ENCODE results near the gene TIGAR.

The TIGAR gene

DNA sequence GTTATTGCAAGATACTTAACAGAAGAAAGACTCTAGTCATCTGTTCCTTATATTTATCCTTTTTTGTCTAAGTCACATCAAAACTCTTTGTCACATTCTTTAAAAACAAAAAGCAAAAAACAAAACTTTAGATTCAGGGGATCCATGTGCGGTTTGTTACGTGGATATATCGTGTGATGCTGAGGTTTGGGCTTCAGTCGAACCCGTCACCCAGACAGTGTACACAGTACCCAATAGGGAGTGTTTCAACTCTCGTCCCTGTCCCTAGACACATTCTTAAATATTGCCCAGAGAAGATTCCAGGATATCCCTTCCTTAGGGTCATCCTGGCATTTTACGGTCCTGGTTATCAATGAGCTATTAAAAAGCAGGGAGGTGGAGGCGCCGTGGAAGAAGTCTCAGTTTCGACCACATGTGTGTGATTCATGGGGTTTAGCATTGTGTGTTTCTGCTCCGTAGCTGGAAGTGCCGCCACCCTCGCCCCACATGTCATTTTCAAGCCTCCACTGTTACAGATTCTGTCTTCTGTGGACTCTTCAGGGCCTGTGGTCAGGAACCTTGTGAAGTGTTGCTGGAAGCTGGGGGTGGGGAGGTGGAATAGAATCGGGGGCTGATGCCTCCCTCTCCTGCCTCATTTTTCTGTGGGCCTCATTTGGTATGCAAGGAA, 27.6 kb upstream of the TIGAR start:
- peaks cover 18 to 23% of the 10 kb centered on the region in 2 experiments for H3K4me1 ChIP-seq (ENCODE audit: control insufficient read depth in 1 of 2, insufficient read depth in 1 of 2, low read depth in 1 of 2, low read length in 1 of 2)
- H3K27ac ChIP-seq, result no peak overlapping the region
- peaks cover 54% of the 10 kb centered on the region for H3K36me3 ChIP-seq
- TF ChIP-seq, protein P1, sequence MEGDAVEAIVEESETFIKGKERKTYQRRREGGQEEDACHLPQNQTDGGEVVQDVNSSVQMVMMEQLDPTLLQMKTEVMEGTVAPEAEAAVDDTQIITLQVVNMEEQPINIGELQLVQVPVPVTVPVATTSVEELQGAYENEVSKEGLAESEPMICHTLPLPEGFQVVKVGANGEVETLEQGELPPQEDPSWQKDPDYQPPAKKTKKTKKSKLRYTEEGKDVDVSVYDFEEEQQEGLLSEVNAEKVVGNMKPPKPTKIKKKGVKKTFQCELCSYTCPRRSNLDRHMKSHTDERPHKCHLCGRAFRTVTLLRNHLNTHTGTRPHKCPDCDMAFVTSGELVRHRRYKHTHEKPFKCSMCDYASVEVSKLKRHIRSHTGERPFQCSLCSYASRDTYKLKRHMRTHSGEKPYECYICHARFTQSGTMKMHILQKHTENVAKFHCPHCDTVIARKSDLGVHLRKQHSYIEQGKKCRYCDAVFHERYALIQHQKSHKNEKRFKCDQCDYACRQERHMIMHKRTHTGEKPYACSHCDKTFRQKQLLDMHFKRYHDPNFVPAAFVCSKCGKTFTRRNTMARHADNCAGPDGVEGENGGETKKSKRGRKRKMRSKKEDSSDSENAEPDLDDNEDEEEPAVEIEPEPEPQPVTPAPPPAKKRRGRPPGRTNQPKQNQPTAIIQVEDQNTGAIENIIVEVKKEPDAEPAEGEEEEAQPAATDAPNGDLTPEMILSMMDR (IDR thresholded peaks at IDR 0.05), result no peak
- H3K9me3 ChIP-seq, result no peaks in the 10 kb centered on the region
- H3K4me3 ChIP-seq (ENCODE audit: low read depth in 1 of 2, low read length in 1 of 2), result no peak overlapping the region
- H3K27me3 ChIP-seq, result no peaks in the 10 kb centered on the region

DNA sequence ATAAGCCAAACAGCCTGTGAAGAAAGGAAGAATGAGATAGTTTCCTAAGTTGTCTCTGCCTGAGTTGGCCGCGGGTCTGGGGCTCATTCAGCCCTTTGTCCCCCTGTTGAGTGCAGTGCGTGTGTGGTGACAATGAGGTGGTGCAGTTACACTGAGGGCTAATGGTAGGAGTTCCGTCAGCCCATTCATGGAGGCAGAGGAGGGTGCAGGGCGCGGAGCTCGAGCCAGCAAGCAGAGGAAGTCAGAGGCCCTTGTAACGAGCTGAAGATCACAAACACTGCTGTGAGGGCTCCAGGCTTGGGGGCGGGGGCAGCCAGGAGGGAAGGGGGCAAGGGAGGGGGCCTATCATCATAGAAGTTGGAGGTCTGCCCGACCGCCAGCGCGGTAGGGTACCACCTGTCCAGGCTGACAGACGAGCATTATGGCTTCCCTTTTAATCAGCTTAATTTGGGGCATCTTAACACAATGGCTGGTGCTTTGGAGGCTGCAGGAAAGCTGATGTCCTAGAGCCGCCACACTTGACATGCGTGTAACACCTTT, 27.0 kb upstream of the TIGAR start:
- H3K27ac ChIP-seq, result no peak overlapping the region
- peaks cover 59% of the 10 kb centered on the region for H3K36me3 ChIP-seq
- TF ChIP-seq, protein P1 (IDR thresholded peaks at IDR 0.05), result no peak

DNA sequence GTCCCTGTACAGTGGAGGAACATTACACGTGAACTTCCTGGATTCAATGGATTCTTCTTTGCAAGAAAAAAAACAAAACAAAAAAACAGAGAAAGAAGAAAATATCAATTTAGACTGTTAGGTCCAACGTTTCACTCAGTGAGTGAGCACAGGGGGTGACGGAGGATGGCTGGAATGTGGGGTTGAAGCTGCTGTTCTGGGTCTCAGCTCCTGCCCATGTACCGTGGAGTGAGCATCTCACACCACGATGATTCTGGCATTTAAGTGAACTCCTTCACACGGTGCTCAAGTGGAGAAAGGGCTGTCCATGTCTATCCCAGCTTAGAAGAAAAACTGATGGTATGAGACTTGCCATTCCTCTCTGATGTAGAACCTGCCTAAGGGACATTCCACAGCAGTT, 24.3 kb upstream of the TIGAR start:
- Histone ChIP-seq H3K27ac (no peak overlapping the region), H3K27me3 (no peaks in the 10 kb centered on the region), H3K36me3 (peaks cover 76% of the 10 kb centered on the region), H3K4me3 (ENCODE audit: low read depth in 1 of 2, low read length in 1 of 2) (no peak overlapping the region), H3K4me1 (ENCODE audit: control insufficient read depth in 1 of 2, insufficient read depth in 1 of 2, low read depth in 1 of 2, low read length in 1 of 2) (no peaks in the 10 kb centered on the region), H3K9me3 (no peaks in the 10 kb centered on the region)
- TF ChIP-seq, protein P1 (IDR thresholded peaks at IDR 0.05), result no peak

More for the DNA sequence above, 27.0 kb upstream of the TIGAR start:
- peaks cover 12 to 17% of the 10 kb centered on the region in 2 experiments for H3K4me1 ChIP-seq (ENCODE audit: control insufficient read depth in 1 of 2, insufficient read depth in 1 of 2, low read depth in 1 of 2, low read length in 1 of 2)
- no peak overlapping the region for H3K4me3 ChIP-seq (ENCODE audit: low read depth in 1 of 2, low read length in 1 of 2)
- no peaks in the 10 kb centered on the region for H3K9me3 ChIP-seq
- H3K27me3 ChIP-seq, result no peaks in the 10 kb centered on the region

DNA sequence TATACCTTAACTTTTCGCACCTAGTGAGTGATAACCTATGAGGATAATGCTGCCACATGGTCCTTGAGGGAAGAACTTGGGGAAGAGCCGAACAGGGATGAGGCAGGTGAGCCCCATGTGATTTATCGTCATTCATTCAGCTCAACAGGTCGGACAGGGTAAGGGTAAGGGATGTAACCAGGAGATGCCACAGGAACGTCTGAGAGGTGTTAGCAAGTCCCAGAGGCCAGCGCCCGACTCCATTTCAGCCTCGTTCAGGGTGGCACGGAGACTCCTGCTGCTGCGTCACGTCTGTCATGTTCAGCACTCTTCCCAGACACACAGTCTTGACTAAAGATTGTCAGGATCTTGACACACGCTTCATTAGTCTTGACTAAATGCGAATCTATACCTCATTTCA, 23.4 kb upstream of the TIGAR start:
- H3K27me3 ChIP-seq, result no peaks in the 10 kb centered on the region

DNA sequence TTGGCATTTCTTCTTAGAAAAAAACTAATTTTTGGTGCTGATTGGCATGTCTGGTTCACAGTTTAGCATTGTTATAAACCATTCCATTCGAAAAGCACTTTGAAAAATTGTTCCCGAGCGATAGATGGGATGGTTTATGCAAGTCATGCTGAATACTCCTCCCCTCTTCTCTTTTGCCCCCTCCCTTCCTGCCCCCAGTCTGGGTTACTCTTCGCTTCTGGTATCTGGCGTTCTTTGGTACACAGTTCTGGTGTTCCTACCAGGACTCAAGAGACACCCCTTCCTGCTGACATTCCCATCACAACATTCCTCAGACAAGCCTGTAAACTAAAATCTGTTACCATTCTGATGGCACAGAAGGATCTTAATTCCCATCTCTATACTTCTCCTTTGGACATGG, 20.1 kb upstream of the TIGAR start:
- TF ChIP-seq, protein P1 (IDR thresholded peaks at IDR 0.05), result no peak
- no peaks in the 10 kb centered on the region for H3K27me3 ChIP-seq
- peaks cover 85% of the 10 kb centered on the region for H3K36me3 ChIP-seq
- no peaks in the 10 kb centered on the region for H3K9me3 ChIP-seq
- H3K4me3 ChIP-seq (ENCODE audit: low read depth in 1 of 2, low read length in 1 of 2), result no peak overlapping the region
- no peaks in the 10 kb centered on the region for H3K4me1 ChIP-seq (ENCODE audit: control insufficient read depth in 1 of 2, insufficient read depth in 1 of 2, low read depth in 1 of 2, low read length in 1 of 2)
- no peak overlapping the region for H3K27ac ChIP-seq

More for the DNA sequence above, 23.4 kb upstream of the TIGAR start:
- Histone ChIP-seq H3K4me1 (ENCODE audit: control insufficient read depth in 1 of 2, insufficient read depth in 1 of 2, low read depth in 1 of 2, low read length in 1 of 2) (no peaks in the 10 kb centered on the region), H3K4me3 (ENCODE audit: low read depth in 1 of 2, low read length in 1 of 2) (no peak overlapping the region), H3K27ac (no peak overlapping the region), H3K36me3 (peaks cover 83% of the 10 kb centered on the region), H3K9me3 (no peaks in the 10 kb centered on the region)
- TF ChIP-seq, protein P1 (IDR thresholded peaks at IDR 0.05), result no peak

Data from neutrophil (primary cell).